GM18907 (cell line): ENCODE data around the gene FOXD1.
A peak's percentile ranks its signal among the peaks of the same experiment; 100 is the strongest.
"Not testable (repeated sequence)": the region's sequence is repeated elsewhere in the genome, so short reads cannot be mapped to it uniquely, and the experiment has no call there.

Source experiments
- ATAC-seq: cut with Tn5 transposase; IDR thresholded peaks from one replicate; pipeline ENCODE4 v1.9.1; 2021; ENCODE audit warnings: mild to moderate bottlenecking, moderate library complexity; ENCODE audit not compliant: unreplicated experiment

The FOXD1 gene

GRCh38 chr5:73464016-73464745, 15.6 kb upstream of the FOXD1 start:
- no peak for ATAC-seq

GRCh38 chr5:73460133-73460532, 11.6 kb upstream of the FOXD1 start:
- ATAC-seq: no peak

GRCh38 chr5:73459366-73459765, 10.8 kb upstream of the FOXD1 start:
- no peak for ATAC-seq

- not testable (repeated sequence) for ATAC-seq
Measured at GRCh38 chr5:73456462-73456861, 7.9 kb upstream of the FOXD1 start.

- no peak for ATAC-seq
Measured at GRCh38 chr5:73454379-73455036, 5.9 kb upstream of the FOXD1 start.

GRCh38 chr5:73452215-73452614, 3.6 kb upstream of the FOXD1 start:
- no peak for ATAC-seq

GRCh38 chr5:73451224-73452130, 2.9 kb upstream of the FOXD1 start:
- no peak for ATAC-seq

GRCh38 chr5:73450672-73451223, 2.2 kb upstream of the FOXD1 start:
- ATAC-seq: no peak

- ATAC-seq: no peak
Measured at GRCh38 chr5:73450137-73450536, 1.6 kb upstream of the FOXD1 start.

- peak; percentile 40 for ATAC-seq
Measured at GRCh38 chr5:73447530-73448462, 781 bp downstream of the FOXD1 start.

- ATAC-seq: peak; percentile 30
Measured at GRCh38 chr5:73446631-73447529, 1.7 kb downstream of the FOXD1 start.

- ATAC-seq: no peak
Measured at GRCh38 chr5:73445665-73446630, 2.6 kb downstream of the FOXD1 start.

GRCh38 chr5:73444499-73445438, 3.8 kb downstream of the FOXD1 start:
- ATAC-seq: no peak

GRCh38 chr5:73443829-73444498, 4.6 kb downstream of the FOXD1 start:
- no peak for ATAC-seq

- ATAC-seq: no peak
Measured at GRCh38 chr5:73442996-73443627, 5.5 kb downstream of the FOXD1 start.
